ENCODE results near the gene SLC8A3. TPM values are rescaled to one million over a fixed set of nuclear protein-coding genes. Genes with fewer than 3 reads are reported as not detected.

The SLC8A3 gene
- total RNA-seq, 1 experiment from 2014 or later: 0.13 TPM

GRCh38 chr14:70049605-70050004 is 139.1 kb downstream of the SLC8A3 start:
- no peak for TF ChIP-seq CTCF (conservative IDR thresholded peaks at IDR 0.05)
- H3K27me3 Mint-ChIP-seq (ENCODE audit: low read depth): peaks cover 3% of the 10 kb centered on the region; the same call in 1 of the 2 replicates
- Histone ChIP-seq H3K23me2 (ENCODE audit: insufficient read length, low read depth, low read length, poor library complexity, severe bottlenecking) (no peaks in the 10 kb centered on the region), H2AK5ac (ENCODE audit: insufficient read length, low read length) (no peak overlapping the region), H4K20me1 (ENCODE audit: control insufficient read depth, insufficient read depth, insufficient read length) (no peaks in the 10 kb centered on the region), H2BK15ac (ENCODE audit: low read depth, low read length) (no peak overlapping the region), H2BK20ac (ENCODE audit: low read depth, low read length, poor library complexity, severe bottlenecking) (no peak overlapping the region), H3K9ac (ENCODE audit: extremely low read depth, insufficient read length, low read length) (no peak overlapping the region), H3K4me1 (ENCODE audit: insufficient read depth, low read length) (no peaks in the 10 kb centered on the region; the same call in 1 of the 2 replicates), H3K4me2 (ENCODE audit: insufficient read depth, insufficient read length, low read length) (no peak overlapping the region), H3K27ac (ENCODE audit: insufficient read length, low read depth, low read length) (no peak overlapping the region), H2BK120ac (ENCODE audit: low read depth, low read length, poor library complexity, severe bottlenecking) (no peak overlapping the region), H2BK12ac (ENCODE audit: insufficient read length, low read depth, low read length) (no peak overlapping the region), H4K5ac (ENCODE audit: insufficient read length, low read depth, low read length) (no peak overlapping the region), H3K23ac (ENCODE audit: insufficient read length, low read depth, low read length) (no peak overlapping the region), H2BK5ac (ENCODE audit: insufficient read length, low read length) (no peak overlapping the region), H3K27me3 (ENCODE audit: insufficient read depth, low read length) (no peaks in the 10 kb centered on the region), H3K4ac (ENCODE audit: low read depth, low read length) (no peak overlapping the region), H3K79me2 (ENCODE audit: insufficient read depth, low read length) (no peaks in the 10 kb centered on the region), H4K8ac (replicated peaks; ENCODE audit: insufficient read length, low read depth, low read length) (no peak overlapping the region), H4K91ac (ENCODE audit: insufficient read length, low read depth, low read length) (no peak overlapping the region), H3K56ac (ENCODE audit: insufficient read length, low read depth, low read length) (no peak overlapping the region), H3K18ac (ENCODE audit: insufficient read length, low read depth, low read length) (no peak overlapping the region), H3K9me3 (ENCODE audit: control insufficient read depth, low read depth, low read length) (no peaks in the 10 kb centered on the region), H2AFZ (ENCODE audit: low read length) (no peak overlapping the region), H3T11ph (ENCODE audit: low read length) (no peak overlapping the region), H3K14ac (ENCODE audit: insufficient read depth, low read length) (no peak overlapping the region), H3K79me1 (ENCODE audit: insufficient read depth, low read depth, low read length, poor library complexity, severe bottlenecking) (no peaks in the 10 kb centered on the region)
- WGBS (ENCODE audit: extremely low coverage, insufficient read length, low lambda C conversion rate): no CpG with 5 or more reads among the region's 3 CpGs
- H3K4me1 Mint-ChIP-seq: peaks cover 6 to 8% of the 10 kb centered on the region in 2 experiments
- no peaks in the 10 kb centered on the region for H3K36me3 Mint-ChIP-seq (ENCODE audit: insufficient read depth in 1 of 3, low read depth in 3 of 3)
- H3K4me3 Mint-ChIP-seq: no peak overlapping the region
- DNase-seq: no peak
- H3K9me3 Mint-ChIP-seq: no peaks in the 10 kb centered on the region
- no peak overlapping the region for H3K27ac Mint-ChIP-seq

All from H9 (cell line).